Prostate gland (tissue), 2 donors: ENCODE measurements around the gene IFNA13.

Experiments used
- CTCF ChIP-seq, 4 experiments: fragments of 200-600 bp in 2 of 4; fragments of 450-650 bp in 2 of 4; sonication (generic) in 2 of 4; IDR thresholded peaks; 1 replicate in 3 of 4; 2 replicates in 1 of 4; pipeline ENCODE4 v1.5.1; 2016 to 2019; ENCODE audit warnings: antibody characterized with exemption in 4 of 4, mild to moderate bottlenecking in 2 of 4, moderate library complexity in 2 of 4
- POLR2A ChIP-seq: fragments of 450-650 bp; IDR thresholded peaks from one replicate; pipeline ENCODE4 v1.6.1; 2016; ENCODE audit warnings: antibody characterized with exemption, mild to moderate bottlenecking
- POLR2AphosphoS5 ChIP-seq: sonication (generic); formaldehyde crosslinking; IDR thresholded peaks from one replicate; pipeline ENCODE4 v1.6.1; 2017; ENCODE audit warnings: antibody characterized with exemption

- TF ChIP-seq POLR2A: no peak
- no peak for TF ChIP-seq POLR2AphosphoS5
- TF ChIP-seq CTCF (IDR thresholded peaks at IDR 0.05): no peak
Observed at GRCh38 chr9:21348430-21348970, 19.4 kb downstream of the IFNA13 start.
